ENCODE measurements around the gene VSX1.

The VSX1 gene

GRCh38 chr20:25081730-25082497 lies at the start of gene VSX1:
Gene VSX1, minus strand, starts transcription at chr20:25082141. Its CDS starts 45 bp downstream, at chr20:25082096.
- no peak for DNase-seq

GRCh38 chr20:25129908-25130307 lies 48.0 kb upstream of the VSX1 start:
- DNase-seq: no peak

DNA sequence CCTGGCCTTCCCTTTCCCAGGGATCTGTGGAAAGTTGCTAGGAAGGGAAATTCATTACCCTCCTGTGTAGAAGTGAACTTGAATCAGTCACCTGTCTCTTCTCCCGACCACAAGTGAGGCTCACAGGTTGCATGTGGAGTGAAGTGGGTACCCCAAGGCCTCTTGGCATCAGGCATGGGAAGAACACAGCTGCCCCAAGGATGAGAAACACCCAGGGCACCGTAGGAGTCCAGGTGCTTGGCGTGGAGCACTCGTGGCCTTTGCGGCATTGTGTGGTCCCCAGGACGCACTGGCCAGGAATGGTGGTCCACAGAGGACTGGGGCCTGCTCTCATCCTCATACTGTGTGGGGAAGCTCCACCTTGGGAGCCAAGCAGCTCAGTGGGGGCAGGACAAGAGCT lies 47.5 kb upstream of the VSX1 start:
- no peak for DNase-seq

DNA sequence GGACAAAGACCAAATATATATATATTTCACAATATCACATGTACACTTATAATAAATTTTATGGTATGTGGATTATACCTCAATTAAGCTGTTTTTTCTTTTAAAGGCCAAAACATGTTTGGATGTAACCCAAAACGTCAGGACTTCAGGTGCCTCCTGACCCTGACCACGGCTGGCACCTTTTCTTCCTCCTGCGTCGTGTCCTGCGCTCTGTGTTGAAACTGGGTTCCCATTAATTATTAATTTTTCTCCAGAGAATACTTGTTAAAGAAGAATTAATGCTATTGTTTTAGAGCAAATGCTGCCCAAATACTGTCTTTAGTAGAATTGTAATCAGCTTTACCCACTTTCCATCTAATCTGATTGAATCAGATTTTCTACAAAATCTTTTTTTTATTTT lies 46.7 kb upstream of the VSX1 start:
- DNase-seq: no peak

DNA sequence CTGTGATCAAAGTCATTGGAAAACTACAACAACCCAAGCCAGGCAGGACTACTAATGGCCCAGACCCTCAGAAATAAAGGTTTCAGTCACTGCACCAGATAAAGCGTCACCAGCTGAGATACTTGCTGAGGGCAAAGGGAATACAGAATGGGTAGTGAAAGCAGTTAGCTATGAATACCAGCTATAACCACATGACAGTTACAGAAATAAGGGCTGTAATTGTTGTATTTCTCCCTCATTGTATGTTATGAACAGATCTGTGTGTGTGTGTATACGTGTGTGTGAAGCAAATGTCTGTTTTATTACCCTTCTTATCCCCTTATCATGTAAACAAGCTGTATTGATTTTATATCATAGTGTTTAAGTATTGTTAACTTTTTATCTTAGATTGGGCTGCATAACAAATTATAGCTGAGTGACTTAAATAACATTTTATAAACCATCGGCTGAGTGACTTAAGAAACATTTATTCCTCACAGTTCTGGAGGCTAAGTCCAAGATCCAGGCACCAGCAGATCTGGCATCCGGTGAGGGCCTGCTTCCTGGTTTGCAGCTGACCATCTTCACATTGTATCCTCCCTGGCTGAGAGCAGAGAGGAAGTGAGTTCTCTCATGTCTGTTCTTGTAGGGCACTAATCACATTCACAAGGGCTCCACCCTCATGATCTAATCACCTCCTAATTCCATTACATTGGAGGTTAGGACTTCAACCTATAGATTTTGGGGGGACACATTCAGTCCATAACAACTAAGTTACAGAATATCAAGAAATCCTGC lies 46.0 kb upstream of the VSX1 start:
- DNase-seq: no peak

- DNase-seq: no peak
These were observed 44.5 kb upstream of the VSX1 start for GRCh38 chr20:25126204-25127029.

DNA sequence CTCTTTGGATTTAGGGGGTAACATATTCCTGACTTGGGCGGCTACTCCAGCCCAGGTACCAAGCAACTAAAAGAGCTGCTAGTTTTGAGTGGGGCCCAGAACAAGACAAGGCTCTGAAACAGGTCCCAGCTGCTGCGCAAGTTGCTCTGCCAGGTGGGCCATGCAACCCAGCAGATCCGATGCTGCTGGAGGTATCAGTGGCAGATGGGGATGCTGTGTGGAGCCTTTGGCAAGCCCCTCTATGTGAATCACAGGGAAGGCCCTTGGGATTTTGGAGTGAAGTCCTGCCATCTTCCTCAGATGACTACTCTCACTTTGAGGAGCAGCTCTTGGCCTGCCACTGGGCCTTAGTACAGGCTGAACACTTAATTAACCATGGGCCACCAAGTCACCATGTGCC lies 43.7 kb upstream of the VSX1 start:
- DNase-seq: no peak

- DNase-seq: no peak
These were observed 39.0 kb upstream of the VSX1 start for GRCh38 chr20:25120920-25121319.

DNA sequence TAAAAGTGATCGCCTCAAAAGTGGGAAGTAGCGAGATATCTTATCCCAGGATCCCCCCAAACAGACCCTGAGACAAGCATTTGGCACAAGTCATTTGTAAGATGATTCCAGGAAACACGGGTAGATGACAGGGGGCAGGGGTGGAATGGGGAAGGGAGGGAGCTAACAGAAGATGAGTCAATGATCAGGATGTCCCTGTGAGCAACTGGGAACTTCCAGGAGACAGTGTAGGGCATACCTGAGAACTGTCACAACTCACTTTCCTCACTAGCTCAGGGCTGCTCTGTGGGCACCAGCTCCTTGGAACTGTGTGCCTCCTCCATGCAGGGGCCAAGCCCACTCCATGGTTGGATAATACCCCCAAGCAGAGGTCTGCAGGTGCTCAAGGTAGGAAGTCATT lies 38.5 kb upstream of the VSX1 start:
- DNase-seq: no peak

- no peak for DNase-seq
These were observed 36.6 kb upstream of the VSX1 start for GRCh38 chr20:25118529-25118928.

DNA sequence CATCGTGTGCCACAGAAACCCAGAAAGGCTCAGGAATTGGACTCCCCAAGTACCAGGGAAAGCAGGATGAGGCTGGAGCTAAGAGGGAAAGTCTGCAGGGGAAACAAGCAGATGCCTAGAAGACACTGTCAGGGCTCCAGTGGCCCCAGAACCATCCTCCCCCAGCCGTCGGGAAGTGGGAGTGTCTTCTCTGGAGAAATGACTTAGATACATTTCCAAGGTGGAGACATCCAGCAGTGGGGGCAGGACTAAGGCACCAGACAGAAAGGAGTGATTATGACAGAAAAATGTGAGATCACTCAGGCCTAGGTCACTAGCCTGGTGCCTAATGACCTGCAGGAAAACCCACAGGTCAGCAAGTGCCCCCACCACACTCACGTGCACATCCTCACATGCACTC lies 36.0 kb upstream of the VSX1 start:
- no peak for DNase-seq

DNA sequence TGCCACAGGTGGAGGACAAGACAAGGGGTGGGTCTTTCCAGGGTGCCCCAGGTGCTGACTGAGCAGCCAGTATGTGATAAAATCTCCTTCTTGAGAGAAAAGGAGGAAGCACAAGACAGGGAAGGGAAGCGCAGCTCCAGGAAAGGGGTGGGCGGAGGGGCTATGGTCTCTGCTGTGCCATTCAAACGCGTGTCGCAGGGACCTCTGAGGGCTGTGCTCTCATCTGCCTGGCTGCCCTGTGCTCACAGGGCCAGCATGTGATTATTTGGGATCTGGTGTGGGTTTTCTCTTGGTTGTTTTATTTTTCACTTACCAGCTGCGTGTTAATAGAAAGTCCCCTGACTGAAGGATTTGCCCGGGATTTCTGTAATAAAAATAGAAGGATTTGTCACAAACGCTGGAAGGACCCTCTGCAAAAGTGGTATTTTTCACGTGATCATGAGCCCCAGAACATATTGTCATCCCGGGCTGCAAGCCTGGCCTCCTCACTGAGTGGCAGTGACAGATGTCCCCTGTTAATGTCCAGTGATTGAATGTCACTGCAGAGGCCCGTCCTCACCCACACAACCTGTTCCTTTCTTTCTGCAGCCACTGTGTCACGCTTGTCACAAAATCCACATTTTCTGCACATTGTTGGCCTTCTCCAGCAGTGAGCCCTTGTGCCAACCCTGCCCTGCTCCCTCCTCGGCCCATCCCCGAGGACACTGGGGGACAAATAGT lies 35.0 kb upstream of the VSX1 start:
- DNase-seq: peak; percentile 63

DNA sequence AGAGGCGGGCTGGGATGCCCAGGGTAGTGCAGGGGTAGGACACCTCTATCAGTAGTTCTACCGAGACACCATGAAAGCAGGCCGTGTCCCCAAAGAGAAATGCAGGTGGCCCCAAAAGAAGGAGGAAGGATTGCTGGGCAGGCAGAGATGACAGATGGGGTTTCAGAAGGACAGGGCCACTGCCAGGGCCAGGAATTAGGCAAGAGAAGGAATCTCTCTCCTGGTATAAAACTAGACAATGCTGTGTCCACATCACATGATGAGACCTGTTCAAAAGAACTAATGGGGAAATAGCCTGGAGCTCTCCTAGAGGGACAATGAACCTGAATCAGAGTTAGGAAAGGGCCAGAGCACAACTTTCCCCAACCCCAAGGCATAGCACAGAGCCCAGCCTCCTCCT lies 21.6 kb upstream of the VSX1 start:
- no peak for DNase-seq

- DNase-seq: no peak
These were observed 19.0 kb upstream of the VSX1 start for GRCh38 chr20:25100914-25101313.

DNA sequence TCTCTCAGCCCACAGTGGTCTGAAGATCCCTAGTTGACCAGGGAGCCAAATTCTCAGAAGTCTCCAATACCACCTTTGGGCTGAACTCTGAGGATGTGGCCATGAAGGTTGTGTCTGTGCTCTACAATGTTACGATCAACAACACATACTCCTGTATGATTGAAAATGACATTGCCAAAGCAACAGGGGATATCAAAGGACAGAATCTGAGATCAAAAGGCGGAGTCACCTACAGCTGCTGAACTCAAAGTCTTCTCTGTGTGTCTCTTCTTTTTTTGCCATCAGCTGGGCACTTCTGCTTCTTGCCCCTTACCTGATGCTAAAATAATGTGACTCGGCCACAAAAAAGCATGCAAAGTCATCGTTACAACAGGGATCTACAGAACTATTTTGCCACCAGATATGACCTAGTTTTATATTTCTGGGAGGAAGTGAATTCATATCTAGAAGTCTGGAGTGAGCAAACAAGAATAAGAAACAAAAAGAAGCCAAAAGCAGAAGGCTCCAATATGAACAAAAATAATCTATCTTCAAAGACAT lies 17.7 kb upstream of the VSX1 start:
- DNase-seq: no peak

DNA sequence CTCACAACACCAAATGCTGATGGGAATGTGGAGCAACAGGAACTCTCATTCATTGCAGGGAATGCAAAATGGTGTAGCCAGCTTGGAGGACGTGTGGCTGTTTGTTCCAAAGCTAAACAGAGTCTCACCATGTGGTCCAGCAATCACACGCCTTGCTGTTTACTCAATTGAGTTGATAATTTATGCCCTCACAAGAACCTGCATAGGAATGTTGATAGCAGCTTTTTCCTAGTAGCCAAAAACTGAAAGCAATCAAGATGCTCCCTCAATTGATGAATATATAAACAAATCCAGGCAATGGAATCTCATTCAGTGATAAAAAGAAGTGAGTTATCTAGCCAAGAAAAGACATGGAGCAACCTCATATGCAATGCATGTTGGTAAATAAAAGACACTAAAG lies 15.6 kb upstream of the VSX1 start:
- DNase-seq: no peak

DNA sequence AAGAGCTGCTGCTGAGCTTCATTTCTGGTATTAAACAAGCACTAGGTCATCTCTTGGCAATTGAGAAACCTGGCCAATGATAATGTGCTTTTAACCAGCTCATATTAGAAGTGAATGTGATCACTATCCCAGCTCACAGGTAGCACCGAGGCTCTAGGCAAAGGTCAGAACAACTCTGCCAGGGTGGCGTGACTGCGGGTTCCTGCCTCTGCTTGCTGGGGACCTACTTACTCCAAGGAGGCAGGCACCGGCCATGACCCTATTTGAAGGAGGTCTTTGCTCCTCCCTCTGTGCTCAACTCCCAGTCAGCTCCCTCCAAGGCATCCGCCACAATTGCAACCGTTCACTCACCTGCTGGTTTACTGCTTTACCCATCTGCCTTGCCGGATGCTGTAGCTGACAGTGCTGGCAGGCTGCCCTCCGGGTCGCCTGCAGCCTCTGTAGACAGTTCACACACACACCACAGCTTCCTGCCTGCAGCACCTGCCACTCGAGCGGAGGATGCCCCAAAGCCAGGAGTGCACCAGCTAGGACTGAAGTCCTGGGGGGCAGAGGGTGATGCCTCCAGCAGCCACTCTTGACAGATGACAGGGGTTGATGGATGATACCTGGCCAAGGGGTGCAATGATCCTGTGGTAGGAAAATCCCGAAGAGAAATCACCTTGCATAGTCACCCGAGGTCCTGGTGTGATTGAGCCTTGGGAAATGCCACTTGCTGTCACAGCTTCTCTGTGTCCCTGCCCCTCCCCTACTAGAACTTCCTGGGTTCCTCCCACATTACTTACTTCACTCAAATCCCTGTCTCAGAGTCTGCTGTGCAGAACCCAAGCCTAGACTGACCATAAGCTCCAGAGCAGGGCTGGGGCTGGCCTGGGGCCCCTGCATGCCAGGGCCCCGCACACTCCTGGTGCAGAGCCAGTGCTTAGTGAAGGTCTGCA lies 8.8 kb upstream of the VSX1 start:
- no peak for DNase-seq

GRCh38 chr20:25089662-25090061 lies 7.7 kb upstream of the VSX1 start:
- DNase-seq: no peak

GRCh38 chr20:25089096-25089495 lies 7.2 kb upstream of the VSX1 start:
- no peak for DNase-seq

DNA sequence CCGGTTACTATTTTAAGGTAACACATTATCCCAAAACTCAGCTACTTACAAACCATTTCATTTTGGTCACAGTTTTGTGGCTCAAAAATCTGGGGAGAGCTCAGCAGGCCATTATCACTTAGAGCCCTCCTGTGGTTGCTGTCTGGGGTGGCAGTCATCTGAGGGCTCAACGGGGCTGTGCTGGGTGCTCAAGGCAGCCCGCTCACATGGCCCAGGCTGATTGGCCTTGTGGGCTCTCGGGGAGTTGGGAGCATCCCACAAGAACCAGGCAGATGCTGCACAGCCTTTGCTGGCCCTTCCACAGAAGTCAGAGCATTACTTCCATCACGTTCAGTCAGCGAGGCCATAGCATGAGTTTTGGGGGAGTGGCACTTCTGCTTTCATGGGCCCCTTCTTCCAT lies 6.3 kb upstream of the VSX1 start:
- no peak for DNase-seq

- no peak for DNase-seq
These were observed 5.4 kb upstream of the VSX1 start for GRCh38 chr20:25087186-25087929.
